Mammary epithelial cell (primary cell): ENCODE measurements around the gene SLC9A9.

Experiments used
- EZH2 ChIP-seq: IDR thresholded peaks from 2 replicates; pipeline ENCODE4 v1.6.1; 2012; ENCODE audit warnings: low read length, inconsistent platforms, borderline replicate concordance
- TF ChIP-seq, protein P1 (sequence below), 2 donors: IDR thresholded peaks in 1 of 2; conservative IDR thresholded peaks in 1 of 2; 2 replicates each; pipeline ENCODE4 v1.5.1; 2011 to 2012; ENCODE audit warnings: inconsistent platforms in 2 of 2, low read length in 2 of 2, mild to moderate bottlenecking in 2 of 2, control low read depth in 1 of 2, low read depth in 1 of 2; ENCODE audit not compliant: insufficient read depth in 1 of 2; ENCODE audit errors: extremely low read depth in 1 of 2

DNA sequence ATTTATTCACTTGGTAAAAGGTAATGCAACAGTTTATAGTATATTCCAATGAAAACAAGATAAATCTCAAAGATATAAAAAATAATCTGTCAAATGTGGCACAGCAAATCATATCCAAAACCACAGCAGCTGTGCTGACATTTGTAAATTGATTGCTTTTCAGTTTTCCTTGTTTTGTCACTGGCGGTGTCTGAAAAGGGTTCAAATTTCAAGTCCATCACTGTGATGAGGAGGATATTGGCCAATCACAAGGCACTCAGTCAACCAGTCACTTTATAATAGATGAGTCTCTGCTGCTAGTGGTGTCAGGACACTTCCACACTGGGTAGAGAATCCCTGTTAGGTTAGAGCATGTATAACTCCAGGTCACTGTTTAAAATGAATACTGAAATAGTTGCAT, 154.8 kb downstream of the SLC9A9 start:
- TF ChIP-seq, protein P1, sequence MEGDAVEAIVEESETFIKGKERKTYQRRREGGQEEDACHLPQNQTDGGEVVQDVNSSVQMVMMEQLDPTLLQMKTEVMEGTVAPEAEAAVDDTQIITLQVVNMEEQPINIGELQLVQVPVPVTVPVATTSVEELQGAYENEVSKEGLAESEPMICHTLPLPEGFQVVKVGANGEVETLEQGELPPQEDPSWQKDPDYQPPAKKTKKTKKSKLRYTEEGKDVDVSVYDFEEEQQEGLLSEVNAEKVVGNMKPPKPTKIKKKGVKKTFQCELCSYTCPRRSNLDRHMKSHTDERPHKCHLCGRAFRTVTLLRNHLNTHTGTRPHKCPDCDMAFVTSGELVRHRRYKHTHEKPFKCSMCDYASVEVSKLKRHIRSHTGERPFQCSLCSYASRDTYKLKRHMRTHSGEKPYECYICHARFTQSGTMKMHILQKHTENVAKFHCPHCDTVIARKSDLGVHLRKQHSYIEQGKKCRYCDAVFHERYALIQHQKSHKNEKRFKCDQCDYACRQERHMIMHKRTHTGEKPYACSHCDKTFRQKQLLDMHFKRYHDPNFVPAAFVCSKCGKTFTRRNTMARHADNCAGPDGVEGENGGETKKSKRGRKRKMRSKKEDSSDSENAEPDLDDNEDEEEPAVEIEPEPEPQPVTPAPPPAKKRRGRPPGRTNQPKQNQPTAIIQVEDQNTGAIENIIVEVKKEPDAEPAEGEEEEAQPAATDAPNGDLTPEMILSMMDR (conservative IDR thresholded peaks at IDR 0.05 in 1 of 2, IDR thresholded peaks at IDR 0.05 in 1 of 2; ENCODE audit: extremely low read depth in 1 of 2, insufficient read depth in 1 of 2, low read depth in 1 of 2, low read length in 2 of 2): no peak
- TF ChIP-seq EZH2: no peak
